GM19025 (cell line): ENCODE results near the gene GNAS-AS1.

ENCODE experiments used
- ATAC-seq: cut with Tn5 transposase; IDR thresholded peaks from one replicate; pipeline ENCODE4 v1.9.1; 2021; ENCODE audit warnings: mild to moderate bottlenecking, low read depth, moderate library complexity; ENCODE audit not compliant: unreplicated experiment

GNAS-AS1 gene

GRCh38 chr20:58850693-58851174 lies at the start of gene GNAS-AS1:
TSS of gene GNAS-AS1 (minus strand) at chr20:58850902.
- ATAC-seq, result peak; percentile 89

- no peak for ATAC-seq
Measured at GRCh38 chr20:58900397-58900796, 49.7 kb upstream of the GNAS-AS1 start.

GRCh38 chr20:58899512-58899911 lies 48.8 kb upstream of the GNAS-AS1 start:
- no peak for ATAC-seq

GRCh38 chr20:58898629-58899408 lies 48.1 kb upstream of the GNAS-AS1 start:
- ATAC-seq, result no peak

GRCh38 chr20:58897488-58897887 lies 46.8 kb upstream of the GNAS-AS1 start:
- no peak for ATAC-seq

GRCh38 chr20:58896820-58897219 lies 46.1 kb upstream of the GNAS-AS1 start:
- no peak for ATAC-seq

GRCh38 chr20:58895448-58896180 lies 44.9 kb upstream of the GNAS-AS1 start:
- ATAC-seq, result no peak

- no peak for ATAC-seq
Measured at GRCh38 chr20:58894652-58895447, 44.1 kb upstream of the GNAS-AS1 start.

GRCh38 chr20:58893355-58894120 lies 42.8 kb upstream of the GNAS-AS1 start:
- ATAC-seq, result no peak

- ATAC-seq, result no peak
Measured at GRCh38 chr20:58892932-58893224, 42.2 kb upstream of the GNAS-AS1 start.

- ATAC-seq, result no peak
Measured at GRCh38 chr20:58892141-58892931, 41.6 kb upstream of the GNAS-AS1 start.

- no peak for ATAC-seq
Measured at GRCh38 chr20:58891718-58892140, 41.0 kb upstream of the GNAS-AS1 start.

- peak; percentile 26 for ATAC-seq
Measured at GRCh38 chr20:58891086-58891717, 40.5 kb upstream of the GNAS-AS1 start.

- peak; percentile 26 for ATAC-seq
Measured at GRCh38 chr20:58890518-58891085, 39.9 kb upstream of the GNAS-AS1 start.

GRCh38 chr20:58889798-58890517 lies 39.3 kb upstream of the GNAS-AS1 start:
- ATAC-seq, result no peak

- ATAC-seq, result no peak
Measured at GRCh38 chr20:58889334-58889760, 38.6 kb upstream of the GNAS-AS1 start.

- ATAC-seq, result peak; percentile 40
Measured at GRCh38 chr20:58888521-58889333, 38.0 kb upstream of the GNAS-AS1 start.
